Dermis blood vessel endothelial cell (primary cell): ENCODE data around the gene MLXIPL. TPM values are rescaled to one million over a fixed set of nuclear protein-coding genes. Genes with fewer than 3 reads are reported as not detected.

ENCODE experiments used
- total RNA-seq: library from RNA; depleted of rRNA; stranded (reverse); fragments of >200 nt; gene quantifications from 2 replicates; pipeline ENCODE4 v1.2.3, GENCODE V29; 2014

The MLXIPL gene
- total RNA-seq, 1 donor from 2014 or later, result not detected

Other genes with a start within 250 kb of the MLXIPL start
- gene FZD9, start 190.7 kb downstream of the MLXIPL start, total RNA-seq, result 4.4 and 6.5 TPM in 2 replicates
- gene BAZ1B, start 102.2 kb downstream of the MLXIPL start, total RNA-seq, result 55.1 and 72.5 TPM in 2 replicates
- 18.5 and 32.2 TPM in 2 replicates for gene BCL7B, start 66.8 kb downstream of the MLXIPL start, total RNA-seq
- 55.0 and 68.1 TPM in 2 replicates for gene TBL2, start 45.9 kb downstream of the MLXIPL start, total RNA-seq
- 2.5 and 5.4 TPM in 2 replicates for gene VPS37D, start 43.3 kb upstream of the MLXIPL start, total RNA-seq
- 0.85 and 1.3 TPM in 2 replicates for gene DNAJC30, start 58.9 kb upstream of the MLXIPL start, total RNA-seq
- gene BUD23, start 59.1 kb upstream of the MLXIPL start, total RNA-seq, result 27.0 and 31.5 TPM in 2 replicates
- gene STX1A, start 95.1 kb upstream of the MLXIPL start, total RNA-seq, result 10.7 and 11.4 TPM in 2 replicates
- 6.1 and 7.1 TPM in 2 replicates for gene ABHD11, start 114.3 kb upstream of the MLXIPL start, total RNA-seq
- 1.4 and 1.5 TPM in 2 replicates for gene CLDN3, start 145.7 kb upstream of the MLXIPL start, total RNA-seq
- gene CLDN4, start 206.5 kb upstream of the MLXIPL start, total RNA-seq, result 0.51 and 1.2 TPM in 2 replicates
- gene METTL27, start 218.0 kb upstream of the MLXIPL start, total RNA-seq, result 0.70 and 3.2 TPM in 2 replicates
- not detected in 2 replicates for gene TMEM270, start 236.6 kb upstream of the MLXIPL start, total RNA-seq